Measurements from ENCODE around the gene TMEM145.
"Not testable (repeated sequence)": the region's sequence is repeated elsewhere in the genome, so short reads cannot be mapped to it uniquely, and the experiment has no call there.

Gene TMEM145

DNA sequence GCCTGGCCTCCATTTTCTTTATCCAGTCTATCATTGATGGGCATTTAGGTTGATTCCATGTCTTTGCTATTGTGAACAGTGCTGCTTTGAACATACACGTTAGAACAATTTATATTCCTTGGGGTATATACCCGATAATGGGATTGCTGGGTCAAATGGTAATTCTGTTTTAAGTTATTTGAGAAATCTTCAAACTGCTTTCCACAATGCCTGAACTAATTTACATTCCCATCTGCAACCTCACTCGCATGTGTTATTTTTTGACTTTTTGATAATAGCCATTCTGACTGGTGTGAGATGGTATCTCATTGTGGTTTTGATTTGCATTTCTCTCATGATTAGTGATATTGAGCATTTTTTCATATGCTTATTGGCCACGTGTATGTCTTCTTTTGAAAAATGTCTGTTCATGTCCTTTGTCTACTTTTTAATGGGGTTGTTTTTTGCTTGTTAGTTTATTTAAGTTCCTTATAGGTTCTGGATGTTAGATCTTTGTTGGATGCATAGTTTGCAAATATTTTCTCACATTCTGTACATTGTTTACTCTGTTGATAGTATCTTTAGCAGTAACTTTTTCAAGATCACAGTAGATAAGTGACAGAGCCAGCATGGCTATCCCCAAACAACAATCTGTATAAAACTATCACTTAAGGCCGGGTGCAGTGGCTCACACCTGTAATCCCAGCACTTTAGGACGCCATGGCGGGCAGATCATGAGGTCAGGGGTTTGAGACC lies 26.2 kb downstream of the TMEM145 start:
- not testable (repeated sequence) for DNase-seq

DNA sequence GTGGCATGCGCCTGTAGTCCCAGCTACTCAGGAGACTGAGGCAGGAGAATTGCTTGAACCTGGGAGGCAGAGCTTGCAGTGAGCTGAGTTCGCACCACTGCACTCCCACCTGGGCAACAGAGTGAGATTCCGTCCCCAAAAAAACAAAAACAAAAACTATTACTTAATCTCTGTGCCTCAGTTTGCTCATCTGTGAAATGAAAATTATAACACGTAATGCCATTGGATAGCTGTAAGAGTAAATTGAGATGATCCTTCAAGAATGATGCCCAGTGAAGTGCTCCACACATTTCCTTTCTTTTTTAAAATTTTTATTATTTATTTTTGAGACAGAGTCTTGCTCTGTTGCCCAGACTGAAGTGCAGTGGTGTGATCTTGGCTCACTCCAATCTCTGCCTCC lies 26.8 kb downstream of the TMEM145 start:
- DNase-seq: not testable (repeated sequence)

DNA sequence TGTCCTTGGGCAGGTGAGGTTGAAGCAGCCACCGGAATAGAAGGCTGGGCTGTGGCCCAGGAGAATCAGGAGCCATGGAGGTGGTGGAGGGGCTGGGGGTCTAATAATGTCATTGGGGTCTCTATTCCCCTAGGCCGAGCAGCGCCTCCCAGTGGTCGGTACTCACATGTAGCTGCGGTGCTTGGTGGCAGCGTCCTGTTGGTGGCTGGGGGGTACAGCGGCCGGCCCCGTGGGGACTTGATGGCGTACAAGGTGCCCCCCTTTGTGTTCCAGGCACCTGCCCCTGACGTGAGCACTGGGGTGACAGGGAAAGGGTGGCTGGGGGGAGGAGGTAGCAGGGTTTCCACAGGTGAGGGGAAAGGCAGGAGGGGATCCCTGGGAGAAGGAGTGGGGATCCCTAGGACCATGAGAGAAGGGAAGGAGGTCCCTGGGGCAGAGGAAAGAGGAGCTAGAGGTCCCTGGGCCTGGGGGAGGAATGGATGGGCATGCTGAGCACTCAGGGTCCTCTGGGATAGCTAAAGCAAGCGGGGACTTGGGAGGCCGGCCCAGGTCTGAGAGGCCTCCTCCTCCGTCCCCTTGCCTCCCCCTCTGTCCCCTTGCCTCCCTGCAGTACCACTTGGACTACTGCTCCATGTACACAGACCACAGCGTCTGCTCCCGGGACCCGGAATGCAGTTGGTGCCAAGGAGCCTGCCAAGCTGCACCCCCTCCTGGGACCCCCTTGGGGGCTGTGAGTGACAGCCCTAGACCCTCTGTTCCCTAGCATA lies 30.4 kb downstream of the TMEM145 start:
- no peak for DNase-seq

- DNase-seq: no peak
Observed at GRCh38 chr19:42344336-42344893, 31.3 kb downstream of the TMEM145 start.

- no peak for DNase-seq
Observed at GRCh38 chr19:42345191-42345812, 32.2 kb downstream of the TMEM145 start.

DNA sequence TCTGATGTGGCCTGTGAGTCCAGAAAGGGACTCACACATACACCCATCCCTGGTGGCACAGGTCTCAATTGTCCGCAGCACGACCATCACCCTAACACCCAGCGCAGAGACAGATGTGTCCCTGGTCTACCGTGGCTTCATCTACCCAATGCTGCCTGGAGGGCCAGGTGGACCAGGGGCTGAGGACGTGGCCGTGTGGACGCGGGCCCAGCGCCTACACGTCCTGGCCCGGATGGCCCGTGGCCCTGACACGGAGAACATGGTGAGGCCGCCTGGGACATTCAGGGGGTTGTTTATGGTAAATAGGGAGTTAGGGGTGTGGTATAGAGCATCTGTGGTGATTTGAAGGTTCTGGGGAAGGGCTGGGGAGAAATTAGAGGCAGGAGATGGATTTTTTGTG lies 35.1 kb downstream of the TMEM145 start:
- DNase-seq: no peak

DNA sequence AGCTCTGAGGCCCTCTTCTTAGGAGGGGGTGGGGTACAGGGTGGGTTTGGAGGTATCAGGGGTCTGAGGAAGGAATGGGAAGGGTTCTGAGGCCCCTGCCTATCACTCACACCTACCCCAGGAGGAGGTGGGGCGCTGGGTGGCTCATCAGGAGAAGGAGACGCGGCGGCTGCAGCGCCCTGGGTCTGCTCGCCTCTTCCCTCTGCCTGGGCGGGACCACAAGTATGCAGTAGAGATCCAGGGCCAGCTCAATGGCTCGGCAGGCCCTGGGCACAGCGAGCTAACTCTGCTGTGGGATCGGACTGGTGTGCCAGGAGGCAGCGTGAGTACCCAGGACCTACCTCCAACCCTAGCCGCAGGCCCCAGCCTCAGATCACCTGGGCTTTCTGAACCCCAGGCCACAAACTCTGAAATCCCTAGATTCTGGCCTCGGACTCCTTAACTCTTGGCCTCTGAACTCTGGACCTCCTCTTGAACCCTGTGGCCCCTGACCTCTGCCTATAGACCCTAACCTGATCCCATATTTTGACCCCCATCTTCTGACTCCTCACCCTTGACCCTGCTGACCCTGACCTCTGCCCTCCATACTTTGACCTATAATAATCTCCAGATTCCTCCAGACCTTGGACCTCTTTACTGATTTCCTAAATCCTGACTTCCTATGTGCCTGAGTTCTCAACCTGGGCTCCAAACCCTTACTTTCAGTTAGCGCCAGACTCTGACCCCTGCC lies 36.4 kb downstream of the TMEM145 start:
- no peak for DNase-seq

- no peak for DNase-seq
Observed at GRCh38 chr19:42350417-42350816, 37.3 kb downstream of the TMEM145 start.

GRCh38 chr19:42351079-42351735 lies 38.1 kb downstream of the TMEM145 start:
- no peak for DNase-seq

DNA sequence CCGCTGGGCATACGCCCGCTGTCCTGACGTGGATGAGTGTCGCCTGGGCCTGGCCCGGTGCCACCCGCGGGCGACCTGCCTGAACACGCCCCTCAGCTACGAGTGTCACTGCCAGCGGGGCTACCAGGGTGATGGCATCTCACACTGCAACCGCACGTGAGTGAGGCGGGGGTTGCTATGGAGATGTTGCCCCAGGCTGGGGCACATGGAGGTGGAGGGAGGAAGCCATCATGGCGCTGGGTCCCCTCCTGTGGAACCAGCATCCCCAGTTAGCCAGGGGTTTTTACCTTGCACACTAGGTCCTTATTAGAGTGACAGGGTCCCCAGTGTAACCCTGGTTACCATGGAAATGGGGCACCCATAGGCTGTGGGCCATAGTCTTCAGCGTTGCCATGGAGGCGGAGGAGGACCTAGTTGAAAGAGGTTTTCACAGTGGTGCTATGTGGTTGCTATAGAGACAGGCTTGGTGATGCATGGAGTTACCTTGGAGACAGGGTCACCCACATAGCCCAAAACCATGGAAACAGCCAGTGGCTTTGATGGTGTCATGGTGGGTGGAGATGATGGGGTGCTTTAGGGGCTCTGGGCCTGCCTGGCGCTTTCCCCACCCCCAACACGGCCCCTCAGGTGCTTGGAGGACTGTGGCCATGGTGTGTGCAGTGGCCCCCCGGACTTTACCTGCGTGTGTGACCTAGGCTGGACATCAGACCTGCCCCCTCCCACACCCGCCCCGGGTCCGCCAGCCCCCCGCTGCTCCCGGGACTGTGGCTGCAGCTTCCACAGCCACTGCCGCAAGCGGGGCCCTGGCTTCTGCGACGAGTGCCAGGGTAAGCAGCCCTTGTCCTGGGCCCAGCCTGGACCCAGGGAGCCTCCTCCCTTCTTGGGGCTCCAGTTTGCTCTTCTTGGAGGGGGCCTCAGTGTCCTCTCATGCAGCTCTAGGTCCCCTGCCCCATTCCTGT lies 39.5 kb downstream of the TMEM145 start:
- no peak for DNase-seq

DNA sequence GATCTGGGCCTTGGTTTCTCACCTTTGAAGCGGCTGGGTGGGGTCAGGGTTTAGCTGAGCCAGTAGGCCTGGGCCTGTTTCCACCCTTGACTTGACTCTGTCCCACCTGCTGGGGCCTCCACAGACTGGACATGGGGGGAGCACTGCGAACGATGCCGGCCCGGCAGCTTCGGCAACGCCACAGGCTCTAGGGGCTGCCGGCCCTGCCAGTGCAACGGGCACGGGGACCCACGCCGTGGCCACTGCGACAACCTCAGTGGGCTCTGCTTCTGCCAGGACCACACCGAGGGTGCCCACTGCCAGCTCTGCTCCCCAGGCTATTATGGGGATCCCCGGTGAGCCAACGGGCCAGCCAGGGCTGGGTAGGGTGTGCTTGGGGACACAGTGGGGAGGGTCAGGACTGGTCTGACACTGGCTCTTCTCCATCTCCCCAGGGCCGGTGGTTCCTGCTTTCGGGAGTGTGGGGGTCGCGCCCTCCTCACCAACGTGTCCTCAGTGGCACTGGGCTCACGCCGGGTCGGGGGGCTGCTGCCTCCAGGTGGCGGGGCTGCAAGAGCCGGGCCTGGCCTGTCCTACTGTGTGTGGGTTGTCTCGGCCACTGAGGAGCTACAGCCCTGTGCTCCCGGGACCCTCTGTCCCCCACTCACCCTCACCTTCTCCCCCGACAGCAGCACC lies 40.4 kb downstream of the TMEM145 start:
- no peak for DNase-seq

DNA sequence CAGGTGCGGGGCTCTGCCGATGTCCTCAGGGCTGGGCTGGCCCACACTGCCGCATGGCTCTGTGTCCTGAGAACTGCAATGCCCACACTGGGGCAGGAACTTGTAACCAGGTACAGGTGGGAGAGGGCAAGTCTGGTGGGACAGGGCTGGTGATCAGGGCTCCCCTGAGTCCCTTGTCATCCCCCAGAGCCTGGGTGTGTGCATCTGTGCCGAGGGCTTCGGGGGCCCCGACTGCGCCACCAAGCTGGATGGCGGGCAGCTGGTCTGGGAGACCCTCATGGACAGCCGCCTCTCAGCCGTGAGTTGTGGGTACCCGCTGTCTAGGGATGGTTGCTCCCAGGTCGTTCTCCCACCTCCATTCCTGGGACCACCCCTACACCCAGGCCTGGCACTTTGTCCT lies 42.8 kb downstream of the TMEM145 start:
- no peak for DNase-seq

- DNase-seq: no peak
Observed at GRCh38 chr19:42356686-42357085, 43.6 kb downstream of the TMEM145 start.

- no peak for DNase-seq
Observed at GRCh38 chr19:42357290-42357689, 44.2 kb downstream of the TMEM145 start.

- no peak for DNase-seq
Observed at GRCh38 chr19:42360787-42361544, 47.9 kb downstream of the TMEM145 start.

DNA sequence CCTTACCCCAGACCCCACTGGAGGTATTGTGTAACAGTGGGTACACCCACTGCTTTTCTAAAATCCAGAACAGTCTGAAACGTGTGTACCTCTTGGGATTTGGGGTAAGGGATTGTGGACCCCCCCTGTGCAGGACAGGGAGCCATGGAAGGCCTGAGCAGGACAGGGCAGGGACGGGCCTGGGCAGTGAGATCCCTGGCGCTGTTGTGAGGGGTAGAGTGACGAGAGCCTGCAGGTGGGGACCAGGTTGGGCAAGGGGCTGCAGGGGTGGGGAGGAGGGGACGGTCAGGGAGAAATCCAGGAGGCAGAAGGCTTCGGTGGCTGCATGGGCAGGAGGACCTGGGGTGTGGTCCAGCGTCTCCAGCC lies 48.4 kb downstream of the TMEM145 start:
- DNase-seq: no peak

DNA sequence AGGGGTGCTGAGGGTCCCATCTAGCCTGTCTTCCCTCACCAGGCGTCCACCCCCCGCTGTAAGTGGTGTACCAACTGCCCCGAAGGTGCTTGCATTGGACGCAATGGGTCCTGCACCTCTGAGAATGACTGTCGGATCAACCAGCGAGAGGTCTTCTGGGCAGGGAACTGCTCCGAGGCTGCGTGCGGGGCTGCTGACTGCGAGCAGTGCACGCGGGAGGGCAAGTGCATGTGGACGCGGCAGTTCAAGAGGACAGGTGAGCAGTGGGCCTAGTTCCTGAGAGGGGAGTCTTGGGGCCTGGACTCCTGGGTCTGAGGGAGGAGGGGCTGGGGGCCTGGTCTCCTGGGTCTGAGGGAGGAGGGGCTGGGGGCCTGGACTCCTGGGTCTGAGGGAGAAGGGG lies 49.2 kb downstream of the TMEM145 start:
- DNase-seq: no peak

GRCh38 chr19:42362891-42363440 lies 49.9 kb downstream of the TMEM145 start:
- no peak for DNase-seq

DNA sequence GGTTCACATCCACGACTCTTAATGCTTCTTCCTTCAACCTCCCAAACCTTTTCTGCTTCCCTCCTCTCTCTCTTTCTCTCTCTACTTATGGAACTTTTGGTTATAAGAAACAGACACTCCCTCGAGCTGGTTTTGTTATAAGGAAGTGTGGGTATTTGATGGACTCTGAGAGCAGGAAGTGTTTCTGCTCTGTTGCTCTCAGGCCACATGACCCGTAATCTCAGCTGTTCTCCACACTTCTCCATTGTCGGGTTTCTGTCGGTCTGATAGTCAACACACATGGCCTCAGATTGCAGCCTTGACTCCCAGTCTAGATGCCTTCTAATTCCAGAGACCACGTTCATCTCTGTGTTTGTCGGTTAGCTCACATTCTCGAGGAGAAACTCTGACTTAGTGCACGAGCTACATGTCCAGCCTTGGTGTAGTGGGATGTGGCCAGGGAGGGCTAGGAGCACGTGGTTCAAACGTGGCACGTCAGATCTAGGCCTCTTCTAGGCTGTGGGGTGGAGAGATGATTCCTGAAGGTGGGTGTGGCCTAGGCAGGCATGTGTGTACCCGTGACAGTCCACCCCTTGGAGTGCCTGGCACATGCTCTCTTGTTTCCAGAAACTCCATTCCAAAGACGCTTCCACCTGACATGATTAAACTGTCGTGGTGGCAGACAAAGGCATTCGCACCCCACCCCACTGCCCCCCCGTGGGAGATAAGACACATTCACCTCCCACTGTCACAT lies 50.7 kb downstream of the TMEM145 start:
- no peak for DNase-seq
